SW480 (cell line): Measurements from ENCODE around the gene RBM17.
"Not testable (repeated sequence)": the region's sequence is repeated elsewhere in the genome, so short reads cannot be mapped to it uniquely, and the experiment has no call there.

ENCODE experiments used
- DNase-seq: peaks from one replicate; pipeline ENCODE4 v3.0.0-alpha.2; 2016; ENCODE audit warnings: low spot score

Gene RBM17

DNA sequence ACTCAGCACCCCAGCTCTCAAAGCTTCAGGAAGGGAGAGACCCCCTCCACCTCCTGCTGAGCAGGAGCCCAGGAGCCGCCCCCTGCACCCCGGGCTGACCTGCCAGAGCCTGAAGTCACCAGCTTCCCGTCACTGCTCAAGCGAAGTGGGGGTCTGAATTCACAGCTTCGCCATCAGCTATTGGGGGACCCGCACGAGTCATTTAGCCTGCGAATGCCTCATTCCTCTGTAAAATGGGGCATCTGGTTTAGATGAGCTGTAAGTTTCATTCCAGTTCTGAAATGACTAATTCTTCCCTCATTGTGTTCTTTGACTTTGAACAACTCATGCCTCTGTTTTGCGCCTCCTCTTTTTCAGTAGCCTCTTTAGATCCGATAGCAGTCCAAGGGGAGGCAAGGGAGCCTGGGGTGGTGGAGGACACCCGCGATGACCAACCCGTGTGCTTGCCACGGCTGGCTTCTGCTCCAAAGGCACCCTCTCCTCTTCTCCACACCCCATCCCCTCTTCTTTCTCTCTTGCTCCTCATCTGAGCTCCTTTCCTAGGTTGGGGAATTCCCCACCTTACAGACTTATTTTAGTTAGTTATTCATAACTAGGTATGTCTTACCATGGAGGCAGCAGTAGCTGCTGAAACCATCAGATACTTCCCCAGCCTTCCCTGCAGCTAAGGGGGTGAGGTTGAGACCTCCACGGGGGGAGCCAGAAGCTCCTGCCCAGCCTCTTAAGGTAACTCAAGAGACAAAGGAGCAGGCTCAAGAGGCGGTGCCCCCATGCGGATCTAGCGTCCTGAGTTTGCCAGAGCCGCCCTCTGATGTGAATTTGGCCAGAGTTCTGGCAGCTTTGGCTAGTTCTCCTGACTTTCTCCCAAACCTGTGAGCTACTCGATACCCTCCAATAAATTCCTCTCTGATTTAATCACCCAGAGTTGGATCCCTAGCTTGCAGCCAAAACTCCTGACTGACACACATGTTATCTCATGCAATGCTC, 47.7 kb downstream of the RBM17 start:
- DNase-seq = no peak

GRCh38 chr10:6138456-6138855, 49.6 kb downstream of the RBM17 start:
- DNase-seq = no peak

DNA sequence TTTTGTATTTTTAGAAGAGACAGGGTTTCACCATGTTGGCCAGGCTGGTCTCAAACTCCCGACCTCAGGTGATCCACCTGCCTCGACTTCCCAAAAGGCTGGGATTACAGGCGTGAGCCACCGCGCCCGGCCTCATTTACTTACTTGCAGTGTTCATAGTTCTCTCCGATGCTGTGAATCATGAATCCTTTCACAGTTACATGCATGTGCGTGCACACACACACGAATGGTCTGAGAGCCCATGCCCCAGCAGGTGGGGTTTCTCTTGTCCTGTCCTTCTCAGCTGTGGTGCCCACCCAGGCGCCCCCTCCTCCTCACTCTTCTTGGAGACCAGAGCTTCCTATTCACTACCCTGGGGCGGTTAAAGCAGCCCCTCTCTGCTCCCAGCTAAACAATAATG, 50.6 kb downstream of the RBM17 start:
- DNase-seq = no peak

- peak; percentile 78 for DNase-seq
Observed at GRCh38 chr10:6140141-6140841, 51.5 kb downstream of the RBM17 start.

GRCh38 chr10:6140965-6141295, 52.1 kb downstream of the RBM17 start:
- no peak for DNase-seq

DNA sequence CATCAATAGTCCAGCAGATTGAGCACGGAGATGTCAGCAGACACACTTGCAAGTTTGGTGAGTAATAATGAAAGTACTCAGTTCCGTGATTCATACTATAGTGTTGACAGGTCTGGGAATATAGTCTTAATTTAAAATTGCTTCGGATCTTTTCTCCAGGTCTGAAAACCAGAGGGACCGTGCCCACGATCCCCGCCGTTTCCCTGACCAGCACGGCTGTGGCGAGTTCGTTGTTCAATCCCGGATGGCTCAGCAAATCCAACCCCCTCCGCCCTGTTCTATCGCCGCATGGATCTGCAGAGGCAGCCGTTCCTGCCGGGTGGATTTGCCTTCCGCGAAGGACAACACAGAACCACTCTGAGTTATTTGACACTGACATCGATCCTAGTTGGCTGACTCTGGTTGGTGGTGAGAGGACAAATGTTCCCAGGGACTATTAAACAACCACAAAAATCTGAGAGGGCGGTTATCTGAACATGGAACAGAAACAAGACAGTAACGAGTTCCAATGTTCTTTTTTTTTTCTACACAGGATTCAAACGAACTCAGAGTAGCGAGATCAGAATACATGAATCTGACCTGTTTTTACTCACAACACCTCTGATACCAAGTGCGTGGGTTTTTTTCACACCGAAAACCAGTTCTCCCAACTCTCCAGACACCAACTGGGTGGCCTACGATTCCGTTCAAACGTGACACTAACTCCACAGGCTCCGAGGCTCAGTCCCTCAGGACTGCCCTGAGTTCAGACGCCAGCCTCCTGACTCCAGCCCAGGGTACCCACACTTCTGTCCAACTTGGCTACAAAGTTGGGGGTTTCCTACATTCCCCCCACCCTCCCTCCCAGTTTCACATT, 52.7 kb downstream of the RBM17 start:
- DNase-seq = peak; percentile 77

GRCh38 chr10:6142186-6142585, 53.4 kb downstream of the RBM17 start:
- DNase-seq = not testable (repeated sequence)

DNA sequence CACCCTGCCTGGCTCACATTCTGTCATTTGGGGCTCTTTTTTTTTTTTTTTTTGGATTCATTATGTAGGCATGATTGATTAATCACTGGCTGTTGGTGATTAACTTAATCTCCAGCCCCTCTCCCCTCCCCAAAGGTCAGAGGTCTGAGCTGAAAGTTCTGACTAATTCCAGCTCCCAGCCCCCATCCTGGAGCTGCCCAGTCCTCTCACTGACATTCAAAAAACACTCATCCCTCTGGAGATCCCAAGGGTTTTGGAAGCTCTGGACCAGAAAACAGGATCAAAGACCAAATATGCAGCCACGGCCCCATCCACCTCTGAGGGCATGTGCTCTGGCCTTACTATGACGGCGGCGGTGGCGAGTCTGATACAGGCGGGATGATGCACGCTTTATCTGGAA, 53.8 kb downstream of the RBM17 start:
- DNase-seq = no peak

- no peak for DNase-seq
Observed at GRCh38 chr10:6143181-6143580, 54.3 kb downstream of the RBM17 start.

- DNase-seq = peak; percentile 73
Observed at GRCh38 chr10:6144406-6145165, 55.8 kb downstream of the RBM17 start.

DNA sequence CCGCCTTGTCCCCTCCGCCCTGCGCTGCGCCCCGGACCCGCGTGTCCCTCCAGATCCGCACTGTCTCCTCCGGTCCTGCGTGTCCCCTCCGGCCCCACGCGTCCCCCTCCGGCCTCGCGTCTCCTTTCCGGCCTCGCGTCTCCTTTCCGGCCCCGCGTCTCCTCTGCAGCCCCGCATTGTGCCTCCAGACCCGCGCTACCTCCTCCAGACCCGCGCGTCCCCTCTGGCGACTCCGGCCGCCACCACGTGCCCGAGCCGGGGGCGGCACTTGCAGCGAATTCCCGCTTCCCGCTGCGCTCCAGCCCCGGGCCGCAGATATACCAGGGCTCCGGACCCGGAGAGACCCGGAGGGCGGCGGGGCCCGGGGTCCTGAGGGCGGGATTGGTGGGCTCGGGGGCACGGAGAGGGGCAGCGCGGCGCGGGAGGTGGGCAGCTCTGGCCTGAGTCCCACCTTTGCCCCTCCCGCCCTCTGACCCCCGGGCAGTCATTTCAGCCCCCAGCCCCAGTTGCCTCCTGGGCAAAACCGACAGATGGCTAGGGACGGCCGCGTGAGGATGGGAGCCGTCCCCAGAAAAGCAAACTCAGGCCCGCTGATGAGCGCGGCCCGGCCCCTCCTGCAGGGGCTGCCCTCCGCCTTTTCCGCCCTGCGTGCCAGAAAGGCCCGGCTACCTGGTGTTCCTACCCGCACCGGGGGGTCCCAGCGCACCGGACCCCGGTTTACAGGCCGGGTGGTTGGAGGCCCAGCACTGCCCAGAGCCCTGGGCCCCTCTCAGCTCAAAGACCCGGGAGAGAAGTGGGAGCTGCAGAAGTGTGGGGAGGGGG, 56.5 kb downstream of the RBM17 start:
- DNase-seq = no peak

GRCh38 chr10:6146013-6146785, 57.4 kb downstream of the RBM17 start:
- no peak for DNase-seq

DNA sequence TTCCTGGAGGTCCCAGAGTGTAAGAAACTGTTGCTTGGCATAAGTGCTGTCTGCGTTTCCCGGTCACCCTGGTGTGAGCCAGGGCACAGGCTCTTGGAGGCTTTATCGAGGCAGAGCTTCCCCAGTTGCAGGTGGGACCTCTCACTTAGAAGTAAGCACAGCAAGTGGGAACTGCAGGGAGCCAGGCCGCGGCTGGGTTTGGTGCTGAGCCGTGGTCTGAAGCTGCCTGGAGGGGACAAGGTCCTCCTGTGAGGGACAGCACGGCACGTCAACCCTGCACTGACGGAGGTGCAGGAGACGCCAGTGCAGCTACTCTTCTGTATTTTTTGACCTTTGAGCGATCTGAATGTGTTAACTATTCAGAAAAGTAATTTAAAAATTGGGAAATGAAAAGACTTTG, 58.1 kb downstream of the RBM17 start:
- DNase-seq = no peak

DNA sequence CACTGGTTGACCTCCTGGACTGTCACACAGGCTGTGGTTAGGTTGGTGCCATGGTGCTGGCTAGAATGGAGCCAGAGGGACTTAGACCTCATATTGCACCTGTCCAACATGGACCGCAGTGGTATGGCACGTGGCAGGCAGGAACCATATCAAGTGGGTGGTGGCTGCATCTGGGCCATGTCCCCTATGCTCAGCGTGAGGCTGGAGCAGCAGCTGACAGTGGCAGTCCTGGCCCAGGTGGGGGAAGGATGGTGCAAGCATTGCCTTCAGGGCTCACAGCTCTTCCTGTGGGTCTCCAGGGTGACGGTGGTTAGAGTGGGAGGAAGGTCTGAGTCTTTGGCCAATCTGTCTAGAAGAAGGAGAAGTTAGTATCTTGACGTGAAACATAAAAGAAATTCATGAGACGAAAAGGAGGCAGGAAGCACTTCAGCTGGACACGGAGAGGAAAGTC, 59.4 kb downstream of the RBM17 start:
- peak; percentile 72 for DNase-seq

DNA sequence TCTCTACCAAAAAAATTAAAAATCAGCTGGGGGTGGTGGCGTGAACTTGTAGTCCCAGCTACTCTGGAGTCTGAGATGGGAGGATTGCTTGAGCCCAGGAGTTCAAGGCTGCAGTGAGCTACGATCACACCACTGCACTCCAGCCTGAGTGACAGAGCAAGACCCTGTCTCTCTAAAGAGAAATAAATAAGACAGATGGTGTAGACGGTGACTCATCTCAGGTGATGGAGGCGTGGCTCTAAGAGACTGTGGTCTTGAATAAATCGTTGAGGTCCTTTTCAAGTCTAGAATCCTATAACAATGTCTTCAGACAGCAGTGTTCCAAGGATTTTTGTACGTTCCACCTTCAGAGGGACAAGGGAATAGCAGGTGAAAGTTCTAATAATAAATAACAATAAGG, 60.1 kb downstream of the RBM17 start:
- peak; percentile 41 for DNase-seq

DNA sequence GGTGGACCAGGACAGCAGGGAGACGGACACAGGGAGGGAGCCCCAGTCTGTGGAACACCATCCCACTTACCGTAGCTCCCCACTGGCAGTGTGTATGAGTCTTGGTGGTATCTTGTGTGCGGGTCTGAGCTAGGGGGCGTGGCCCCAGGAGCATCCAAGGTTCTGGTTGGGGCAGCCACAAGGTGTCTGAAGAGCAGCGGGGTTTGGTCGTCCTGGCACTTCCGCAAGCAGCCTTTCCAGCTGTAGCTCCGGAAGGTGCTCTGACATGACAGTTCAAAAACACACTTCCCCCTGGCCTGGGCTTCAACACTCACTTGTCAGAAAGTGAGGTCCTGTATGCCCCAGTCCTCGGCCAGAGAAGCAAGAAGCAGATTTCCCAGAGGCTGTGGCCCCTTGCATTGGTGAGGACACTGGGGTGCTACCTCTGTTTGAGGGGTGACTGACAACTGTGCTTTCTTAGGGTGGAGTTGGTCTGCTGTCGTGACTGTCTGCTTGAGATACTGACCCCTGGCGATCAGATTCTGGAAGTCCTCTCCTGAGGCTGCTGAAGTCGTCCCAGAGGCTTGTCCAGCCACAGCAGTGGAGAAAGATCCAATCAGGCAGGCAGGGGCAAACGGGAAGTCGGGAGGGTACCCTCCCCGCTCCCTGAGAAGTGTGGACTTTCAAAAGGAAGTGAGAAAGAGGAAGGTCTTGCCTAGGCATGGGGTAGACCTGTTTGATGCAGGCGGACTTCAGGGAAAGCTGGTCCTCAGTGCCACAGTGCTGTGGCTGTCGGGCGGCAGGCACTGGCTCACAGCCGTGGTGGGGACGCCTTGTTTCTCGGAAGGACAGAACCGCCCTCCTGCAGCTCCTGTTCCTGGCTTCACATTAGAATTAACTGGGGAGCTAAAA, 62.5 kb downstream of the RBM17 start:
- DNase-seq = no peak

DNA sequence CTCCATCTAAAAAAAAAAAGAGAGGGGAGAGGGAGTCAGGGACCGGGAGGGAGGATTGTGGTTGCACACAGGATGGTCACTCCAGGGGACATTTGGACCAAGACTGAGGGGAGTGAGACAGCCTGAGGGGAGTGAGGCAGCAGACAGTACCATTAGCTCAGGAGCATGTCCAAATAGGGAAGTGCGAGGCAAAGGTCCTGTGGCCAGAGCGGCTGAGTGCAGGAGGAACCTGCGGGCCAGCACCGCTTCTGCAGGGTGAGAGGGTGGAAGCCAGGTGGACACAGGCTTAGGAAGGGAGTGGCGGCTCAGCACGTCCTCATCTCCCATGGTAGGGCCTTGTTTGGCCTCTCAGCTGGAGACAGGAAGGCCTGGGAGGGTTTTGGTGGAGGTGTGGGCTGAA, 65.0 kb downstream of the RBM17 start:
- DNase-seq = no peak

- no peak for DNase-seq
Observed at GRCh38 chr10:6154566-6154965, 65.7 kb downstream of the RBM17 start.

GRCh38 chr10:6158276-6158675, 69.4 kb downstream of the RBM17 start:
- DNase-seq = no peak
